Keratinocyte (primary cell): Measurements from ENCODE around the gene MYRIP. TPM values are rescaled to one million over a fixed set of nuclear protein-coding genes. Genes with fewer than 3 reads are reported as not detected.

Experiments
- DNase-seq: peaks from one replicate; pipeline ENCODE4 v3.0.0-alpha.2; 2011; ENCODE audit warnings: low read depth, missing footprints, low spot score
- FAIRE-seq: peaks from 2 replicates; lab custom pipeline; 2011; peaks lifted over from hg19 to GRCh38; lab: Jason Lieb, UNC
- H2AFZ ChIP-seq: 2 replicates; pipeline ENCODE4 v1.6.0; 2012; ENCODE audit warnings: low read length, control low read depth, inconsistent platforms; ENCODE audit not compliant: control insufficient read depth
- H3K27ac ChIP-seq: 2 replicates; pipeline ENCODE4 v1.5.1; 2011; ENCODE audit warnings: low read length; ENCODE audit not compliant: control insufficient read depth, insufficient read depth
- H3K27me3 ChIP-seq: 3 replicates; pipeline ENCODE4 v1.6.0; 2011; ENCODE audit warnings: low read length; ENCODE audit not compliant: control insufficient read depth, insufficient read depth; ENCODE audit errors: extremely low read depth
- H3K36me3 ChIP-seq, 2 experiments: 2 replicates in 1 of 2; 3 replicates in 1 of 2; pipeline ENCODE4 v1.5.1; 2011; ENCODE audit warnings: low read length in 2 of 2, mild to moderate bottlenecking in 1 of 2; ENCODE audit not compliant: control insufficient read depth in 2 of 2, insufficient read depth in 2 of 2; ENCODE audit errors: extremely low read depth in 1 of 2
- H3K4me1 ChIP-seq: 3 replicates; pipeline ENCODE4 v1.5.1; 2011; ENCODE audit warnings: low read length; ENCODE audit not compliant: control insufficient read depth, insufficient read depth; ENCODE audit errors: extremely low read depth
- H3K4me2 ChIP-seq: 3 replicates; pipeline ENCODE4 v1.6.0; 2011; ENCODE audit warnings: low read depth, low read length; ENCODE audit not compliant: control insufficient read depth, insufficient read depth; ENCODE audit errors: extremely low read depth
- H3K4me3 ChIP-seq, 3 experiments: fragments of 200-600 bp in 1 of 3; sonication (generic) in 1 of 3; 2 replicates in 2 of 3; 3 replicates in 1 of 3; pipeline ENCODE4 v1.5.1; 2011 to 2016; ENCODE audit warnings: low read length in 3 of 3, mild to moderate bottlenecking in 3 of 3, control low read depth in 2 of 3, inconsistent platforms in 1 of 3, low read depth in 1 of 3, mixed read lengths in 1 of 3, mixed run types in 1 of 3, moderate library complexity in 1 of 3; ENCODE audit not compliant: control insufficient read depth in 2 of 3, insufficient read depth in 2 of 3; ENCODE audit errors: extremely low read depth in 1 of 3
- H3K79me2 ChIP-seq: 2 replicates; pipeline ENCODE4 v1.6.0; 2012; ENCODE audit warnings: low read length; ENCODE audit not compliant: control insufficient read depth, insufficient read depth
- H3K9ac ChIP-seq: 3 replicates; pipeline ENCODE4 v1.6.0; 2011; ENCODE audit warnings: low read length; ENCODE audit not compliant: control insufficient read depth, insufficient read depth; ENCODE audit errors: extremely low read depth
- H3K9me1 ChIP-seq: 3 replicates; pipeline ENCODE4 v1.6.0; 2011; ENCODE audit warnings: low read length; ENCODE audit not compliant: control insufficient read depth, insufficient read depth; ENCODE audit errors: extremely low read depth
- H3K9me3 ChIP-seq: 2 replicates; pipeline ENCODE4 v1.5.1; 2012; ENCODE audit warnings: low read depth, low read length; ENCODE audit not compliant: control insufficient read depth
- H4K20me1 ChIP-seq: 3 replicates; pipeline ENCODE4 v1.6.0; 2011; ENCODE audit warnings: low read length; ENCODE audit not compliant: control insufficient read depth, insufficient read depth; ENCODE audit errors: extremely low read depth
- CTCF ChIP-seq, 3 experiments: IDR thresholded peaks in 1 of 3; conservative IDR thresholded peaks in 1 of 3; optimal IDR thresholded peaks in 1 of 3; 2 replicates in 2 of 3; 3 replicates in 1 of 3; pipeline versions ENCODE3 to v1.5.1; 2011; ENCODE audit warnings: low read length in 3 of 3, mild to moderate bottlenecking in 3 of 3, moderate library complexity in 2 of 3, control low read depth in 1 of 3, inconsistent platforms in 1 of 3; ENCODE audit not compliant: insufficient read depth in 2 of 3; ENCODE audit errors: extremely low read depth in 1 of 3
- EZH2 ChIP-seq: IDR thresholded peaks from one replicate; pipeline ENCODE4 v1.6.1; 2012; ENCODE audit warnings: inconsistent platforms, mild to moderate bottlenecking, low read length, moderate library complexity
- dilution Hi-C: fragments of 300-500 bp; cut with MboI; formaldehyde crosslinking; loops from one replicate; pipeline ENCODE4 v1.7.0; 2020; ENCODE audit warnings: low sequenced_read_pairs; ENCODE audit not compliant: extremely low pct_ligation_motif_present
- polyA plus RNA-seq, 5 experiments: library from polyadenylated mRNA; depleted of rRNA in 3 of 5; stranded (reverse) in 3 of 5; stranded (forward) in 1 of 5; unstranded in 1 of 5; fragments of >200 nt; gene quantifications; 1 replicate in 1 of 5; 2 replicates in 3 of 5; 3 replicates in 1 of 5; pipeline versions ENCODE4 v1.2.1 to v1.2.3, GENCODE V29; 2011 to 2012; ENCODE audit warnings: missing spikeins in 2 of 5, low read depth in 1 of 5, low replicate concordance in 1 of 5

Gene MYRIP
- polyA plus RNA-seq, 1 donor (not counting 4 experiments of a cell fraction or from before 2014, with no cell fraction given), result 0.01 TPM

GRCh38 chr3:40215015-40215414 is 405.6 kb downstream of the MYRIP start:
- DNase-seq, result no peak
- no peaks in the 10 kb centered on the region for H3K36me3 ChIP-seq
- no peak for FAIRE-seq
- no peaks in the 10 kb centered on the region for H4K20me1 ChIP-seq
- TF ChIP-seq CTCF (optimal IDR thresholded peaks at IDR 0.05 in 1 of 3, IDR thresholded peaks at IDR 0.05 in 1 of 3, conservative IDR thresholded peaks at IDR 0.05 in 1 of 3; ENCODE audit: extremely low read depth in 1 of 3, insufficient read depth in 2 of 3, low read length in 3 of 3) (no peak), EZH2 (no peak)
- H3K9me1 ChIP-seq, result no peaks in the 10 kb centered on the region
- dilution Hi-C loops, result no loop called here
- H3K4me2 ChIP-seq, result no peak overlapping the region
- no peak overlapping the region for H2AFZ ChIP-seq
- H3K4me1 ChIP-seq, result no peaks in the 10 kb centered on the region
- H3K9ac ChIP-seq, result no peak overlapping the region
- H3K27ac ChIP-seq, result no peak overlapping the region
- no peaks in the 10 kb centered on the region for H3K79me2 ChIP-seq
- H3K4me3 ChIP-seq, result no peak overlapping the region
- H3K9me3 ChIP-seq, result no peaks in the 10 kb centered on the region
- no peaks in the 10 kb centered on the region for H3K27me3 ChIP-seq

GRCh38 chr3:40216471-40216870 is 407.1 kb downstream of the MYRIP start:
- TF ChIP-seq CTCF (optimal IDR thresholded peaks at IDR 0.05 in 1 of 3, IDR thresholded peaks at IDR 0.05 in 1 of 3, conservative IDR thresholded peaks at IDR 0.05 in 1 of 3; ENCODE audit: extremely low read depth in 1 of 3, insufficient read depth in 2 of 3, low read length in 3 of 3), result no peak
- Histone ChIP-seq H3K4me3 (no peak overlapping the region), H3K79me2 (no peaks in the 10 kb centered on the region), H3K9me1 (no peaks in the 10 kb centered on the region), H3K27me3 (no peaks in the 10 kb centered on the region), H4K20me1 (no peaks in the 10 kb centered on the region), H3K36me3 (no peaks in the 10 kb centered on the region), H3K4me1 (no peaks in the 10 kb centered on the region), H3K4me2 (no peak overlapping the region), H3K9ac (no peak overlapping the region), H2AFZ (no peak overlapping the region), H3K9me3 (no peaks in the 10 kb centered on the region), H3K27ac (no peak overlapping the region)
- no peak for FAIRE-seq
- no peak for DNase-seq
- dilution Hi-C loops, result no loop called here
